Measurements from ENCODE around the gene IL4I1.

- no peak for TF ChIP-seq CTCF (IDR thresholded peaks at IDR 0.05; ENCODE audit: low read depth, low read length, poor library complexity, severe bottlenecking)
- no peak for TF ChIP-seq EZH2phosphoT487 (IDR thresholded peaks at IDR 0.05; ENCODE audit: borderline replicate concordance, low read length)
Observed at GRCh38 chr19:49888510-49888824, 8.2 kb downstream of the IL4I1 start.
